ENCODE data around the gene CLSTN3.

Gene CLSTN3

DNA sequence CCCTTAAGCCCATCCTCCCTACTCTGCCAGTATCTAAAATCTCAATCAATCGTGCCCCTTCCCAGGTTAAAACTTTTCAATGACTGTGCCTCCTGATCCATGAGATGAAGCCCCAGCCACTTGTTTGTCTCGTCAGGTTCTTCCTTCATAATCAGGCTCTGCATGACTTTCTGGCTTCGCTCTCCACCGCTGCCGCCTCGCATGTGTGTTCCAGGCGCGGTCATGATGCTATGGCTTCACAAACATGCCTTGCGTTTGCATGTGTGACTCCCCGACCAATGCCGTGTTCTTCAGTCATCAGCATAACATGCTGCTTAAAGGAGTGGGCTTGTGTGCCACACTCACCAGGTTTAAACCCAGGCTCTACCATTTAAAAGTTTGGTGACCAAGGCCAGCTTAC lies 16.2 kb upstream of the CLSTN3 start:
- TF ChIP-seq EZH2 (optimal IDR thresholded peaks at IDR 0.05; ENCODE audit: low read depth, low read length) (no peak), EZH2phosphoT487 (IDR thresholded peaks at IDR 0.05; ENCODE audit: low read length) (no peak)
- TF ChIP-seq, protein P1, sequence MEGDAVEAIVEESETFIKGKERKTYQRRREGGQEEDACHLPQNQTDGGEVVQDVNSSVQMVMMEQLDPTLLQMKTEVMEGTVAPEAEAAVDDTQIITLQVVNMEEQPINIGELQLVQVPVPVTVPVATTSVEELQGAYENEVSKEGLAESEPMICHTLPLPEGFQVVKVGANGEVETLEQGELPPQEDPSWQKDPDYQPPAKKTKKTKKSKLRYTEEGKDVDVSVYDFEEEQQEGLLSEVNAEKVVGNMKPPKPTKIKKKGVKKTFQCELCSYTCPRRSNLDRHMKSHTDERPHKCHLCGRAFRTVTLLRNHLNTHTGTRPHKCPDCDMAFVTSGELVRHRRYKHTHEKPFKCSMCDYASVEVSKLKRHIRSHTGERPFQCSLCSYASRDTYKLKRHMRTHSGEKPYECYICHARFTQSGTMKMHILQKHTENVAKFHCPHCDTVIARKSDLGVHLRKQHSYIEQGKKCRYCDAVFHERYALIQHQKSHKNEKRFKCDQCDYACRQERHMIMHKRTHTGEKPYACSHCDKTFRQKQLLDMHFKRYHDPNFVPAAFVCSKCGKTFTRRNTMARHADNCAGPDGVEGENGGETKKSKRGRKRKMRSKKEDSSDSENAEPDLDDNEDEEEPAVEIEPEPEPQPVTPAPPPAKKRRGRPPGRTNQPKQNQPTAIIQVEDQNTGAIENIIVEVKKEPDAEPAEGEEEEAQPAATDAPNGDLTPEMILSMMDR (IDR thresholded peaks at IDR 0.05; ENCODE audit: low read length) = no peak
- no peaks in the 10 kb centered on the region for H3F3A ChIP-seq (ENCODE audit: insufficient read depth, low read length)
- no peaks in the 10 kb centered on the region for H3K36me3 ChIP-seq (replicated peaks; ENCODE audit: insufficient read depth, low read length)
- H4K20me1 ChIP-seq (ENCODE audit: insufficient read depth, low read length) = no peaks in the 10 kb centered on the region
- no peak overlapping the region for H3K27ac ChIP-seq (ENCODE audit: low read length)
- H3K27me3 ChIP-seq (replicated peaks; ENCODE audit: insufficient read depth, low read length) = no peaks in the 10 kb centered on the region
- no peak overlapping the region for H3K4me2 ChIP-seq (ENCODE audit: low read depth, low read length)
- no peak overlapping the region for H3K9ac ChIP-seq (ENCODE audit: low read length)
- H3K9me3 ChIP-seq (replicated peaks; ENCODE audit: insufficient read depth, low read length) = no peaks in the 10 kb centered on the region
- peaks cover 7% of the 10 kb centered on the region; the same call in 1 of the 2 replicates for H3K79me2 ChIP-seq (ENCODE audit: low read length)
- no peaks in the 10 kb centered on the region for H3K9me2 ChIP-seq (replicated peaks; ENCODE audit: insufficient read depth, low read length)
- no peak for DNase-seq
- H2AFZ ChIP-seq (ENCODE audit: low read length) = no peak overlapping the region
- H3K4me1 ChIP-seq (ENCODE audit: low read length) = 0 out of 2 replicates have a peak, but pooled peaks cover 13% of the 10 kb centered on the region
- no peak overlapping the region for H3K4me3 ChIP-seq (ENCODE audit: low read length)

DNA sequence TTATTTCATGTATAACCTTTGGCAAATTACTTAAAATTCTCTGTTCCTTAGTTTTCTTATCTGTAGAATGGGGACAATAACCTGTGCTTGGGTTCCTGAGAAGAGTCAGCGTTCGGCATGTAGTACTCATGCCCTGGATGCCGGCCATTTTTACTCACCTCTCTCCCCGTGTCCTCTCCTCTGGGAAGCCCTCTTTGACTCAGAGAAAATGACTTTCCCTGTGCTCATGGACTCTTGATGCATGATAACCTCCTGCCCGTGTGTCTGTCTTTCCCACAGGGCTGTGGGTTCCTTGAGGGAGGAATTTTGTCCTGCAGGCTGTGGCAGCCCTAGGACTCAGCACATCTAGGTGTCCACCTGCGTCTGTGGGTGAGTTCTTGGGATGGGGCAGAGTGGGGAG lies 15.3 kb upstream of the CLSTN3 start:
- Histone ChIP-seq H2AFZ (ENCODE audit: low read length) (no peak overlapping the region), H3F3A (ENCODE audit: insufficient read depth, low read length) (no peaks in the 10 kb centered on the region), H3K27ac (ENCODE audit: low read length) (no peak overlapping the region), H3K79me2 (ENCODE audit: low read length) (no peaks in the 10 kb centered on the region), H4K20me1 (ENCODE audit: insufficient read depth, low read length) (no peaks in the 10 kb centered on the region), H3K4me1 (ENCODE audit: low read length) (0 out of 2 replicates have a peak, but pooled peaks cover 9% of the 10 kb centered on the region), H3K4me2 (ENCODE audit: low read depth, low read length) (no peak overlapping the region), H3K9me3 (replicated peaks; ENCODE audit: insufficient read depth, low read length) (no peaks in the 10 kb centered on the region), H3K36me3 (replicated peaks; ENCODE audit: insufficient read depth, low read length) (no peaks in the 10 kb centered on the region), H3K9me2 (replicated peaks; ENCODE audit: insufficient read depth, low read length) (no peaks in the 10 kb centered on the region), H3K9ac (ENCODE audit: low read length) (no peak overlapping the region), H3K4me3 (ENCODE audit: low read length) (no peak overlapping the region), H3K27me3 (replicated peaks; ENCODE audit: insufficient read depth, low read length) (no peaks in the 10 kb centered on the region)
- TF ChIP-seq EZH2 (optimal IDR thresholded peaks at IDR 0.05; ENCODE audit: low read depth, low read length) = no peak
- DNase-seq = no peak

DNA sequence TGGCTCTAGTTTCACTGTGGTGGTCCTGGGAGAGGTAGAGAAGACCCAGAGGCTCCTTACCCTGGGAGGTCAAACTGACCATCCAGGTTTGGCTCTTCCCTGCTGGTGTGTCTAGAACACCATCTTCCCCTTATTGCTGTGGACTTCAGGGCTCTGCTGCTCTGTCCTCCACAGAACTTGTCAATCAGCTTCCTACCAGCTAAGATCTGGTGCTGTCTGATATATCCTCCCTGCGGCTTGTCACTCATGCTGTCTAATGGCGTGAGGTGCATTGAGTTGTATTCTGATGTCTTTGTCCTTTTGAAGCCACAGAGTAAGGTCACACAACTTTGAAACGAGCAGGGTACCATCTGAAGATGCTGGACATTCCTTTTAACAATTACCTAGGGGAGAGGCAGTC lies 14.0 kb upstream of the CLSTN3 start:
- TF ChIP-seq EZH2 (optimal IDR thresholded peaks at IDR 0.05; ENCODE audit: low read depth, low read length) = no peak
- TF ChIP-seq, protein P1 (IDR thresholded peaks at IDR 0.05; ENCODE audit: low read length) = no peak
- no peak for TF ChIP-seq EZH2phosphoT487 (IDR thresholded peaks at IDR 0.05; ENCODE audit: low read length)

DNA sequence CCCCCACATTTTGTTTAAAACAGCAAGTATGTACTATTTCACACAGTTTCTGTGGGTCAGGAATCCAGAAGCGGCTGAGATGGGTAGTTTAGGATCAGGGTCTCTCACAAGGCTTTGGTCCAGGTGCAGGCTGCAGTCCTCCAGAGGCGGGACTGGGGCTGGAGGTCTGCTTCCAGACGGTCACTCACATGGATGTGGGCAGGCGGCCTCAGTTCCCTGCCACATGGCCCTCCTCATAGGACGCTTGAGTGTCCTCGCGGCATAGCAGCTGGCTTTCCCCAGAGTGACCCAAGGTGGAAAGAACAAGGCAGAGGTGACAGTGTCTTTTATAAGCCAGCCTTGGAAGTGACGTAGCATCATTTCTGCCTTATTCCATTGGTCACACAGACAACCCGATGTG lies 13.3 kb upstream of the CLSTN3 start:
- Histone ChIP-seq H3K9me3 (replicated peaks; ENCODE audit: insufficient read depth, low read length) (no peaks in the 10 kb centered on the region), H3K4me1 (ENCODE audit: low read length) (0 out of 2 replicates have a peak, but pooled peaks cover 9% of the 10 kb centered on the region), H3K4me2 (ENCODE audit: low read depth, low read length) (no peak overlapping the region), H3K9ac (ENCODE audit: low read length) (no peak overlapping the region), H3K27ac (ENCODE audit: low read length) (no peak overlapping the region), H4K20me1 (ENCODE audit: insufficient read depth, low read length) (no peaks in the 10 kb centered on the region), H3K4me3 (ENCODE audit: low read length) (no peak overlapping the region), H3F3A (ENCODE audit: insufficient read depth, low read length) (no peaks in the 10 kb centered on the region), H3K36me3 (replicated peaks; ENCODE audit: insufficient read depth, low read length) (no peaks in the 10 kb centered on the region), H2AFZ (ENCODE audit: low read length) (no peak overlapping the region), H3K9me2 (replicated peaks; ENCODE audit: insufficient read depth, low read length) (no peaks in the 10 kb centered on the region), H3K79me2 (ENCODE audit: low read length) (no peaks in the 10 kb centered on the region), H3K27me3 (replicated peaks; ENCODE audit: insufficient read depth, low read length) (no peaks in the 10 kb centered on the region)
- TF ChIP-seq EZH2 (optimal IDR thresholded peaks at IDR 0.05; ENCODE audit: low read depth, low read length) = no peak
- no peak for TF ChIP-seq EZH2phosphoT487 (IDR thresholded peaks at IDR 0.05; ENCODE audit: low read length)
- TF ChIP-seq, protein P1 (IDR thresholded peaks at IDR 0.05; ENCODE audit: low read length) = no peak
- no peak for DNase-seq

More for the DNA sequence above, 14.0 kb upstream of the CLSTN3 start:
- no peak overlapping the region for H2AFZ ChIP-seq (ENCODE audit: low read length)
- no peaks in the 10 kb centered on the region for H3K27me3 ChIP-seq (replicated peaks; ENCODE audit: insufficient read depth, low read length)
- no peak for DNase-seq
- no peaks in the 10 kb centered on the region for H4K20me1 ChIP-seq (ENCODE audit: insufficient read depth, low read length)
- no peak overlapping the region for H3K27ac ChIP-seq (ENCODE audit: low read length)
- 0 out of 2 replicates have a peak, but pooled peaks cover 9% of the 10 kb centered on the region for H3K4me1 ChIP-seq (ENCODE audit: low read length)
- H3K4me2 ChIP-seq (ENCODE audit: low read depth, low read length) = no peak overlapping the region
- H3K9me2 ChIP-seq (replicated peaks; ENCODE audit: insufficient read depth, low read length) = no peaks in the 10 kb centered on the region
- H3K79me2 ChIP-seq (ENCODE audit: low read length) = no peaks in the 10 kb centered on the region
- no peaks in the 10 kb centered on the region for H3F3A ChIP-seq (ENCODE audit: insufficient read depth, low read length)
- H3K9me3 ChIP-seq (replicated peaks; ENCODE audit: insufficient read depth, low read length) = no peaks in the 10 kb centered on the region
- no peak overlapping the region for H3K9ac ChIP-seq (ENCODE audit: low read length)
- H3K36me3 ChIP-seq (replicated peaks; ENCODE audit: insufficient read depth, low read length) = no peaks in the 10 kb centered on the region
- no peak overlapping the region for H3K4me3 ChIP-seq (ENCODE audit: low read length)
